ENCODE measurements around the gene TPST1. TPM values are rescaled to one million over a fixed set of nuclear protein-coding genes. Genes with fewer than 3 reads are reported as not detected.

The TPST1 gene
- total RNA-seq, 2 donors from 2014 or later: 0.65 TPM

DNA sequence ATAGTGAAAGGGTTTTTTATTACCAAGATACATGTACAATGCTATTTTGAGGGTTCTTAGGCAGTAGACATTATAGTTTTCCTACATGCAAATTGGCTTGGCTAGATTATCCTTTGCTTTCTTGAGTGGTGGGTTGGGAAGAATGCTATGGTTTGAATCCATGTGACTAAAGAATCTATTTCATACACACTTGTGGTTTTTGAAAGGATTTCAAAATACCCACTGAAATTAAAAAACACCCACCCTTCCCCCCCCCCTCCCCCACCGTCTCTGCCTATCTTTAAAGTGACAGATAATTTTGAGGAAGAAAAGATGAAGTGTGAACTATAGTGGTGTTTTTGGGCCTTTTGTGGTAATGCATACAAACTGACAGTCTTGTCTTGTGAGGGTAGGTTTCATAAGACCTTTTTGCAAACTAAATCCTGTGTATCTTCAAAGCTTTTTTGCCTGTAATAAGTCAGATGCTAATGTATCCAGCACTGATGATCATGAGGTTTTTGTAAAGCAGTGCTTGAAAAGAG lies 90.9 kb downstream of the TPST1 start:
- no peak overlapping the region for H3K4me3 Mint-ChIP-seq

DNA sequence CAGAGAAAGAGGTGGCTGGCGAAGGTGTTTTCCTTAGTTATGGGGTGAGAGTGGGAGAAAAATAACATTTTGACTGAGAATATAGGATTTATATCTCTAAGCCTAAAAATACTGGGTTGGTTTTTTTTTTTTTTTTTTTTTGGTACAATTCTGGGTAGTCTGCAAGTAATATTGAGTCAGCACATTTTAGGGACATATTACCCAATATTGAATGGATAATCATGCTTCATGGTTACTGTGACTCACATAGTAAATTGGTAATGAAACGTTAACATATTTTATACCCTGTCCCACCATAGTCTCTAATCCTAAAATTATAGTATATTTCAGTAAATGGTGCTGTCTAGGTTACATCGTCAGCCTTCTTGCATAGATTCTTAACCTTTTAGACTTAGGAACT lies 91.4 kb downstream of the TPST1 start:
- ATAC-seq: no peak
- no peaks in the 10 kb centered on the region for H3K27me3 Mint-ChIP-seq
- no peaks in the 10 kb centered on the region for H3K4me1 Mint-ChIP-seq
- no peak overlapping the region for H3K4me3 Mint-ChIP-seq
- no peaks in the 10 kb centered on the region for H3K9me3 ChIP-seq (ENCODE audit: control insufficient read depth, low read length, poor library complexity, severe bottlenecking)
- H3K36me3 Mint-ChIP-seq (ENCODE audit: low read depth): no peaks in the 10 kb centered on the region
- DNase-seq: no peak
- H3K27ac Mint-ChIP-seq: no peak overlapping the region

More for the DNA sequence above, 90.9 kb downstream of the TPST1 start:
- no peaks in the 10 kb centered on the region for H3K4me1 Mint-ChIP-seq
- H3K27me3 Mint-ChIP-seq: no peaks in the 10 kb centered on the region
- DNase-seq (no peak), ATAC-seq (no peak)
- no peaks in the 10 kb centered on the region for H3K36me3 Mint-ChIP-seq (ENCODE audit: low read depth)
- no peak overlapping the region for H3K27ac Mint-ChIP-seq
- H3K9me3 ChIP-seq (ENCODE audit: control insufficient read depth, low read length, poor library complexity, severe bottlenecking): no peaks in the 10 kb centered on the region

DNA sequence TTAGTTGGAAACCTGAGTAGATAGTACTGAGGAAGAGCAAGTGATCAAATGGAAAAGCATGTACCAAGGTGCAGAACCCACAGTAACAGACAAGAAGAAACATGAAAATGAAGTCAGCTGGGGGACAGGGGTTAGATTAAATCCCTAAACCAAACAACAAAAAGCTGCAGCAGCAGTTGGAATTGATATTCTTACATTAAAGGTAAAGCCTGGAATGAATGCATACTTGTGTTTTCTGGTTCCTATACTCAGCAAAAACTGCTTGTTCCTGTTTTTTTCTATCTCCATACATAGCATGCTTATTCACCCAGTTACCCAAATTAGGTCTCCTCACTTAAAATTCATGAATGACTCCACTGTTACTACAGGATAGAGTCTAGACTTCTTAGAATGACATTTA lies 92.4 kb downstream of the TPST1 start:
- Mint-ChIP-seq H3K27ac (no peak overlapping the region), H3K27me3 (no peaks in the 10 kb centered on the region), H3K4me1 (no peaks in the 10 kb centered on the region), H3K36me3 (ENCODE audit: low read depth) (no peaks in the 10 kb centered on the region), H3K4me3 (no peak overlapping the region)
- no peaks in the 10 kb centered on the region for H3K9me3 ChIP-seq (ENCODE audit: control insufficient read depth, low read length, poor library complexity, severe bottlenecking)
- no peak for DNase-seq
- no peak for ATAC-seq

DNA sequence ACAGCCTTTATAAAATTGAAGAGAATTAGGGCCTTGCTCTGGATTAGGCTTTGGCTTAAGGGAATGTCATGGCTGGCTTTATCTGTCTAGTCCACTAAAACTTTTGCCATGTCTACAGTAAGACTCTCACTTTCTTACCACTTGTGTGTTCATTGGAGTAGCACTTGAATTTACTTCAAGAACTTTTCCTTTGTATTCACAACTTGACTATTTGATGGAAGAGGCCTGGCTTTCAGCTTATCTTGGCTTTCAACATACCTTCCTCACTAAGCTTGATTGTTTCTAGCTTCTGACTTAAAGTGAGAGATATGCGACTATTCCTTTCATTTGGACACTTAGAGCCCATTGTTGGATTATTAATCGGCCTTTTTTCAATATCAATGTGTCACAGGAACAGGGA lies 96.1 kb downstream of the TPST1 start:
- Mint-ChIP-seq H3K4me1 (no peaks in the 10 kb centered on the region), H3K36me3 (ENCODE audit: low read depth) (peaks cover 2% of the 10 kb centered on the region), H3K27ac (no peak overlapping the region), H3K4me3 (no peak overlapping the region), H3K27me3 (peaks cover 16% of the 10 kb centered on the region)
- H3K9me3 ChIP-seq (ENCODE audit: control insufficient read depth, low read length, poor library complexity, severe bottlenecking): no peaks in the 10 kb centered on the region
- DNase-seq: no peak
- no peak for ATAC-seq

DNA sequence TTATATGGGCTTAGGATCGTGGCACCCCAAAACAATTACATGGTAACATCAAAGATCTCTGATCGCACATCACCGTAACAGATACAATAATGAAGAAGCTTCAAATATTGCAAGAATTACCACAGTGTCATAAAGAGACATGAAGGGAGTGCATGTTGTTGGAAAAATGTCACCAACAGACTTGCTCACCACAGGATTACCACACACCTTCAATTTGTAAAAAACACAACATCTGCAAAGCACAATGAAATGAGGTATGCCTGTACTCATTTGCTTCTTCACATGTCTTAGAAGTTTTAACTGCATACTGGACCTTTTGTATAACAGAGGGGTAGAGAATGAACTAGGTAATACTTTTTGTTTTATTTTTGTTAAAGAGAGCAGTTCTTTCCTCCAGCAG lies 96.6 kb downstream of the TPST1 start:
- Mint-ChIP-seq H3K36me3 (ENCODE audit: low read depth) (peaks cover 2% of the 10 kb centered on the region), H3K27ac (no peak overlapping the region), H3K27me3 (peaks cover 21% of the 10 kb centered on the region), H3K4me3 (no peak overlapping the region), H3K4me1 (no peaks in the 10 kb centered on the region)
- ATAC-seq (no peak), DNase-seq (no peak)
- no peaks in the 10 kb centered on the region for H3K9me3 ChIP-seq (ENCODE audit: control insufficient read depth, low read length, poor library complexity, severe bottlenecking)

DNA sequence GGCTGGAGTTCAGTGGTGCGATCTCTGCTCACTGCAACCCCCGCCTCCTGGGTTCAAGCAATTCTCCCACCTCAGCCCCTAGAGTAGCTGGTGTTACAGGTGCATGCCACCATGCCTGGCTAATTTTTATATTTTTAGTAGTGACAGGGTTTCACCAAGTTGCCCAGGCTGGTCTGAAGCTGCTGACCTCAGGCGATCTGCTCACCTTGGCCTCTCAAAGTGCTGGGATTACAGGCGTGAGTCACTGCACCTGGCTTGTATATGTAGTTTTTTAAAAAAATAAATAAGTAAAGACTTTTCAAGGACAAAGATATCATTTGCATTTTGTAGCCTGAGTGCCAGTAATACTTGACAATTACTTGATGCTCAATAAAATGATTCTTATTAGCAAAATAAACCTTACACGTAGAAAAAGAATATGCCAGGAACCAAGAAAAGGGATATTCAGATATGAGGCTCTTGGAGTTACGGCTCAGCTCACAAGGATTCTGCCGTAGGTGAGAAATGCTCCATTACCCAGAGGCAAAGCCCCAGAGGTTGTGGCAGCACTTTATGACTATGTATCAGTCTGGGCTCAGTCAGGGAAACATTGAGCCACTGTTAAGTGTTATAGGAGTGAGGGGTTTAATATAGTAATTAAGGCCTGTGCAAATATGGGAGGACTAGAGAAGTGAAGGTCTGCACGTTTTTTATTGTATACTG lies 98.5 kb downstream of the TPST1 start:
- peaks cover 2% of the 10 kb centered on the region for H3K36me3 Mint-ChIP-seq (ENCODE audit: low read depth)
- no peaks in the 10 kb centered on the region for H3K4me1 Mint-ChIP-seq
- DNase-seq (no peak), ATAC-seq (no peak)
- no peak overlapping the region for H3K4me3 Mint-ChIP-seq
- H3K9me3 ChIP-seq (ENCODE audit: control insufficient read depth, low read length, poor library complexity, severe bottlenecking): no peaks in the 10 kb centered on the region
- no peak overlapping the region for H3K27ac Mint-ChIP-seq
- peaks cover 30% of the 10 kb centered on the region for H3K27me3 Mint-ChIP-seq

DNA sequence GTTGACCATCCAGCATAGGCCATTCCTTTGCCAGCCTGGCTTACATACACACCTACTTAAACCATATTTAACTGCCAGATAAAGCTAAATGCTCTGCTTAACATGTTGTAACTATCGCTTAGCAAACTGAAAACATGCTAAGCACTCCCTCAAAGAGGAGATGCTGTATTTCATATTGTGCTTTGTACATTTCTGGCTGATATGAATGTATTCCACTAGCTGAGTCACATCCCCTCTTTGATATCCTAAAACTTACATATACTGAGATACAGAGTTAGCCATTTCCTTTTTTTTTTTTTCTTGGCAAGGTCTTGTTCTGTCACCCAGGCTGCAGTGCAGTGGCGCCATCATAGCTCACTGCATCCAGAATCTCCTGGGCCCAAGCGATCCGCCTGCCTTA lies 99.4 kb downstream of the TPST1 start:
- no peaks in the 10 kb centered on the region for H3K9me3 ChIP-seq (ENCODE audit: control insufficient read depth, low read length, poor library complexity, severe bottlenecking)
- Mint-ChIP-seq H3K4me1 (no peaks in the 10 kb centered on the region), H3K27me3 (peaks cover 30% of the 10 kb centered on the region), H3K36me3 (ENCODE audit: low read depth) (peaks cover 2% of the 10 kb centered on the region), H3K27ac (no peak overlapping the region), H3K4me3 (no peak overlapping the region)
- ATAC-seq (no peak), DNase-seq (no peak)

DNA sequence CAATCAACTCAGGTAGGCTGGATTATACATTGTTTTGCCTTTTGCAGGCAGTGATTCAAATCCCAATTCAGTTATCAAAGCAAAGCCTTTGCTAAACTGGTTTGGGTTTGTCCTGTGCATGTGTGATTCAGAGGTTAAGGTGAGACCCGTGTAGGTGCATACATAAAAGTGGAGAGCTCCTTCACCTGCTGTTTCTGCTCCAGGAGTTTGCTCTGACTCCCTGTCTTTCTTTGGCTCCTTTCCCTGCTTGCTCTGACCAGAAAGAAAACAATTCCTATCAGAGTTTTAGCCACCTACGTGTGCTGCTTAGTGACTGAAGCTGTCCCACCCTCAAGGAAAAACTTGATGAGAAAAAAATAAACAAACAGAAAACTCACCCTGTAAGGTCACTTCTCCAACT lies 101.1 kb downstream of the TPST1 start:
- Mint-ChIP-seq H3K36me3 (ENCODE audit: low read depth) (peaks cover 2% of the 10 kb centered on the region), H3K4me3 (no peak overlapping the region), H3K27ac (no peak overlapping the region), H3K4me1 (no peaks in the 10 kb centered on the region), H3K27me3 (peaks cover 36% of the 10 kb centered on the region)
- ATAC-seq (no peak), DNase-seq (no peak)
- no peaks in the 10 kb centered on the region for H3K9me3 ChIP-seq (ENCODE audit: control insufficient read depth, low read length, poor library complexity, severe bottlenecking)

DNA sequence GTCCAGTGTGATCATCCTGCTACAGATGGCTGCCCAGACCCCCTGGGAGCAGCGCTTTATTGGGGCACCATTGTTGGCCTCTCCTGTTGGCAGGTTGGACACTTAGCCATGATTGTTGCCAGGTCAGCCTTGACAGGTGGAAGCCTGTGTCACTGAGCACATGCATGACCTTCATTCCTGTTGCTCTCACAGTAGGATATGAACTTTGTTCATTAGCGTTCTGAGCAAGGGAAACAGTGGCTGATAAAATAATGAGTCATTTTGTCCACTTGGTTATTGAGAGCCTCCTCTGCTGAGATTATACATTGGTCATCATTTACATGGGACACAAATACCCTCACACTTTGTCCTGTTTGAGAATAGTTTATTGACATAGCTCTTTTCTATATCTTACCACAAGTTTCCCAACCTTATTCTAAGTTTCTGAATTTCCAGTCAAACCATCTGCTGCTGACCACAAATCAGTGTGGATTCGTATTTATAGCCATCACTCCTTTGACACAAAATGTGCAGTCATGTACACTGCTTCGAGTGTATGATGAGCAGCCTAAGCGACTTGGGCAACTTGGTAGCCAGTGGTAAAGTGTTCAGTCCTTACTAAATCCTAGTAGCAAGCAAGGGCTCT lies 102.6 kb downstream of the TPST1 start:
- DNase-seq (no peak), ATAC-seq (no peak)
- H3K9me3 ChIP-seq (ENCODE audit: control insufficient read depth, low read length, poor library complexity, severe bottlenecking): no peaks in the 10 kb centered on the region
- Mint-ChIP-seq H3K27me3 (peaks cover 37% of the 10 kb centered on the region), H3K4me3 (no peak overlapping the region), H3K4me1 (no peaks in the 10 kb centered on the region), H3K27ac (no peak overlapping the region), H3K36me3 (ENCODE audit: low read depth) (peaks cover 2% of the 10 kb centered on the region)

DNA sequence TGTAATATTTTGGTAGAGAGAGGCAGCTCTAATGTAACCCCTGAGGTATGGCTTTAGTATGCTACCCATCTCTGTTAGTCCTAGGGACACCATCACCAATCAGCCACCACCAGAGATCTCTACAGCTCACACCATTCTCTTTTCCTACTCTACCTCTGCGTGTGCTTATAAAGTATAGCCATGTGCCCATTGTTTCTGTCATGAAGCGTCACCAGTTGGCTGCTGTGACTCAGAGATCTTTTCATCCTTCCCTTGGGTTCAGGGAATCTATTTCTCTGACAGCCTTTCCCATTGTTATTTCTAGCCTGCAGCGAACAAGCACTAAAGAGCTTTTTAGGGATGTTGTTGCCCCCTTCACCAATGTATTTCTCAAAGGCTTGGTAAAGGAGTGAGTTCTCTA lies 103.3 kb downstream of the TPST1 start:
- Mint-ChIP-seq H3K4me1 (no peaks in the 10 kb centered on the region), H3K27me3 (peaks cover 42% of the 10 kb centered on the region), H3K36me3 (ENCODE audit: low read depth) (no peaks in the 10 kb centered on the region), H3K27ac (no peak overlapping the region), H3K4me3 (no peak overlapping the region)
- no peaks in the 10 kb centered on the region for H3K9me3 ChIP-seq (ENCODE audit: control insufficient read depth, low read length, poor library complexity, severe bottlenecking)
- DNase-seq (no peak), ATAC-seq (no peak)

DNA sequence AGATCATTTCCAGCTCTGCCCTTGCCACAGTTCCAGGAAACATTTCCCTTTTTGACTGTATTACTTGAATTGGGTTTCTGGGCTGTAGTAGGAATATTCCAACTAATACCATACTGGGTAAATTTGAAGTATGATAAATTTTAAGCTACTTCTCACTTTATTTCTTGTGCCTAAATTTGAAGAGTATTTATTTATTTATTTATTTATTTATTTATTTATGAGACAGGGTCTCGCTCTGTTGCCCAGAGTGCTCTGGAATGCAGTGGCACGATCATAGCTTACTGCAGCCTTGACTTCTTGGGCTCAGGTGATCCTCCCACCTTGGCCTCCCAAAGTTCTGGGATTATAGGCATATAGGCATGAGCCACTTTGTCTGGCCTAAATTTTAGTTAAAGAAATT lies 105.5 kb downstream of the TPST1 start:
- Mint-ChIP-seq H3K27me3 (peaks cover 43% of the 10 kb centered on the region), H3K36me3 (ENCODE audit: low read depth) (no peaks in the 10 kb centered on the region), H3K4me3 (no peak overlapping the region), H3K4me1 (no peaks in the 10 kb centered on the region), H3K27ac (no peak overlapping the region)
- ATAC-seq (no peak), DNase-seq (no peak)
- no peaks in the 10 kb centered on the region for H3K9me3 ChIP-seq (ENCODE audit: control insufficient read depth, low read length, poor library complexity, severe bottlenecking)

DNA sequence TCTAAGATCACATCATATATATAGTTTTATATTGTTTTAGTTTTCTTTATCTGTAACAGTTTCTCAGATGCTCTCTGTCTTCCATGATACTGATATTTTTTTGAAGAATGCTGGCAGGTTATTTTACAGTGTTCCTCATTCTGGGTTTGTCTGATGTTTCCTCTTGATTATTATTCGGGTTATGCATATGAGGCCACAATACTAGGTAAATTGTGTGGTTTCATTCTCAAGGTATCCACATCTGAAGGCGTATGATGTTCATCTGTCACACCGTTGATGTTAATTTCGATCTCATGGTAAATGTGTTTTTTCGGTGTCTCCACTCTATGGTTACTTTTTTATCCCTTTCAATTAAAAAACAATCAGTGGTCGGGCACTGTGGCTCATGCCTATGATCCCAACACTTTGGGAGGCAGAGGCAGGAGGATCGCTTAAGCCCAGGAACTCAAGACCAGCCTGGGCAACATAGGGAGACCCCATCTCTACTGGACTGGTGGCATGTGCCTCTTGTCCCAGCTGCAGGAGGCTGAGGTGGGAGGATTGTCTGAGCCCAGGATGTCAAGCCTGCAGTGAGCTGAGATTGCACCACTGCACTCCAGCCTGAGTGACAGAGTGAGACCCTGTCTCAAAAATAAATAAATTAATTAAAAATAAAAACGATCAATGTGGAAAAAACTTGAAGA lies 108.9 kb downstream of the TPST1 start:
- ATAC-seq: no peak
- Mint-ChIP-seq H3K36me3 (ENCODE audit: low read depth) (no peaks in the 10 kb centered on the region), H3K27me3 (peaks cover 24% of the 10 kb centered on the region), H3K4me3 (no peak overlapping the region), H3K27ac (no peak overlapping the region), H3K4me1 (no peaks in the 10 kb centered on the region)
- no peaks in the 10 kb centered on the region for H3K9me3 ChIP-seq (ENCODE audit: control insufficient read depth, low read length, poor library complexity, severe bottlenecking)
- DNase-seq: no peak

DNA sequence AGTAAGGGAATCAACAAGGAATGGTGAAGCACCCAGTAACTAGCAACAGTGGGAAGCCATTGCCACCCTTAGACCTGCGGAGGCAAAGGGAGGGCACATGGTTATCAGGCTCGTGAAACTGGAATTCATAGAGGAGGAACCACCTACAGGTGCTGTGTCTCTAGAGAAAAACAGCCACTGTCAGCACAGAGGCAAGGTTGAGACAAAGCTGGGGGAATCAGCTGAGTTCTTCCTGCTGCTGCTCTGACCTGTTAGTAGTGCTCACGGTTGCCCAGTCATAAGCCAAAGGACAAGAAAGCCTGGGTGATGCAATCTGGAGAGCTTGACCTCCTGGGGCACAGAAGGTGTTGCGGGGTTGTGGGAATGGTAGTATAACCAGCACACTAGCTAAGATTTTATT lies 110.1 kb downstream of the TPST1 start:
- no peaks in the 10 kb centered on the region for H3K36me3 Mint-ChIP-seq (ENCODE audit: low read depth)
- DNase-seq: no peak
- H3K27ac Mint-ChIP-seq: no peak overlapping the region
- ATAC-seq: no peak
- H3K9me3 ChIP-seq (ENCODE audit: control insufficient read depth, low read length, poor library complexity, severe bottlenecking): no peaks in the 10 kb centered on the region
- H3K4me1 Mint-ChIP-seq: no peaks in the 10 kb centered on the region
- no peak overlapping the region for H3K4me3 Mint-ChIP-seq
- peaks cover 20% of the 10 kb centered on the region for H3K27me3 Mint-ChIP-seq
